GM23338 (cell line): Measurements from ENCODE around the gene GGT6. TPM values are rescaled to one million over a fixed set of nuclear protein-coding genes. Genes with fewer than 3 reads are reported as not detected.

Experiments used
- ATAC-seq: fragments of 200-7000 bp; cut with Tn5 transposase; 3 replicates; pipeline ENCODE4 v1.9.1; 2020
- DNase-seq: peaks from one replicate; pipeline ENCODE4 v3.0.0-alpha.2; 2015; ENCODE audit warnings: low spot score
- H2AFZ ChIP-seq: fragments of 200-600 bp; sonication (generic); 2 replicates; pipeline ENCODE4 v1.8.0; 2016; ENCODE audit warnings: antibody characterized with exemption, mild to moderate bottlenecking, moderate library complexity
- H3F3A ChIP-seq: fragments of 200-600 bp; sonication (generic); replicated peaks from 2 replicates; pipeline ENCODE4 v1.8.0; 2017; ENCODE audit warnings: antibody characterized with exemption, mixed run types, low read depth
- H3K27ac ChIP-seq: fragments of 200-600 bp; sonication (generic); 2 replicates; pipeline ENCODE4 v1.6.1; 2016; ENCODE audit warnings: low read depth
- H3K27me3 ChIP-seq: fragments of 200-600 bp; sonication (generic); 2 replicates; pipeline ENCODE4 v1.8.0; 2016; ENCODE audit warnings: mild to moderate bottlenecking, mixed run types, moderate library complexity; ENCODE audit not compliant: insufficient read depth
- H3K36me3 ChIP-seq: fragments of 200-600 bp; sonication (generic); 2 replicates; pipeline ENCODE4 v1.8.0; 2016; ENCODE audit warnings: mild to moderate bottlenecking; ENCODE audit not compliant: insufficient read depth
- H3K4me1 ChIP-seq: fragments of 200-600 bp; sonication (generic); 2 replicates; pipeline ENCODE4 v1.8.0; 2016; ENCODE audit warnings: mild to moderate bottlenecking, moderate library complexity; ENCODE audit not compliant: insufficient read depth
- H3K4me2 ChIP-seq: fragments of 200-600 bp; sonication (generic); 2 replicates; pipeline ENCODE4 v1.7.1; 2017; ENCODE audit warnings: mixed run types
- H3K4me3 ChIP-seq: fragments of 200-600 bp; sonication (generic); 2 replicates; pipeline ENCODE4 v1.6.1; 2016; ENCODE audit warnings: mixed run types
- H3K79me2 ChIP-seq: fragments of 200-600 bp; sonication (generic); replicated peaks from 2 replicates; pipeline ENCODE4 v1.8.0; 2017; ENCODE audit warnings: mild to moderate bottlenecking; ENCODE audit not compliant: insufficient read depth
- H3K9me2 ChIP-seq: fragments of 200-600 bp; sonication (generic); 2 replicates; pipeline ENCODE4 v1.8.0; 2017; ENCODE audit not compliant: insufficient read depth
- H4K20me1 ChIP-seq: fragments of 200-600 bp; sonication (generic); replicated peaks from 2 replicates; pipeline ENCODE4 v1.8.0; 2017; ENCODE audit warnings: mild to moderate bottlenecking; ENCODE audit not compliant: insufficient read depth
- H3K27ac Mint-ChIP-seq: 2 replicates; pipeline ENCODE4 v1.8.0; 2020; ENCODE audit warnings: inconsistent platforms, mild to moderate bottlenecking, moderate library complexity, mixed read lengths
- H3K27me3 Mint-ChIP-seq: 3 replicates; pipeline ENCODE4 v1.8.0; 2022; ENCODE audit warnings: low read depth, mild to moderate bottlenecking, moderate library complexity, mixed read lengths, inconsistent platforms; ENCODE audit not compliant: insufficient read depth, poor library complexity
- H3K36me3 Mint-ChIP-seq: 3 replicates; pipeline ENCODE4 v1.8.0; 2021; ENCODE audit warnings: low read depth, mild to moderate bottlenecking, inconsistent platforms, moderate library complexity, mixed read lengths
- H3K4me1 Mint-ChIP-seq: 3 replicates; pipeline ENCODE4 v1.8.0; 2020; ENCODE audit warnings: mild to moderate bottlenecking, inconsistent platforms, mixed read lengths
- H3K4me3 Mint-ChIP-seq: 3 replicates; pipeline ENCODE4 v1.8.0; 2021; ENCODE audit warnings: moderate library complexity, mild to moderate bottlenecking, inconsistent platforms, mixed read lengths
- H3K9me3 Mint-ChIP-seq: 3 replicates; pipeline ENCODE4 v1.8.0; 2020; ENCODE audit warnings: moderate library complexity, mild to moderate bottlenecking, inconsistent platforms, mixed read lengths
- CREB1 ChIP-seq: fragments of 250-450 bp; sonication (Bioruptor Pico); IDR thresholded peaks from 2 replicates; pipeline ENCODE4 v1.5.0; 2020; ENCODE audit warnings: low read depth, mild to moderate bottlenecking, moderate library complexity
- CTCF ChIP-seq, 2 experiments: fragments of 200-600 bp in 1 of 2; sonication (generic) in 1 of 2; conservative IDR thresholded peaks; 2 replicates each; pipeline versions ENCODE4 v1.5.1 to v1.6.1; 2016 to 2017; ENCODE audit warnings: antibody characterized with exemption in 2 of 2, low read depth in 2 of 2, mild to moderate bottlenecking in 2 of 2, moderate library complexity in 1 of 2
- EZH2 ChIP-seq: fragments of 200-600 bp; sonication (generic); IDR thresholded peaks from one replicate; pipeline ENCODE4 v1.8.0; 2017; ENCODE audit warnings: antibody characterized with exemption, mild to moderate bottlenecking, low read depth; ENCODE audit not compliant: unreplicated experiment
- EZH2phosphoT487 ChIP-seq: fragments of 200-600 bp; sonication (generic); IDR thresholded peaks from one replicate; pipeline ENCODE4 v1.8.1; 2018; ENCODE audit warnings: antibody characterized with exemption; ENCODE audit not compliant: unreplicated experiment
- JUNB ChIP-seq: IDR thresholded peaks from one replicate; pipeline ENCODE4 v1.6.1; 2016; ENCODE audit warnings: antibody characterized with exemption; ENCODE audit not compliant: unreplicated experiment
- NANOG ChIP-seq: IDR thresholded peaks from 2 replicates; pipeline ENCODE4 v1.6.1; 2016; ENCODE audit warnings: antibody characterized with exemption, borderline replicate concordance
- POLR2AphosphoS5 ChIP-seq: IDR thresholded peaks from 2 replicates; pipeline ENCODE4 v1.6.1; 2016; ENCODE audit warnings: antibody characterized with exemption, low read depth
- STAT1 ChIP-seq: IDR thresholded peaks from one replicate; pipeline ENCODE4 v1.6.1; 2016; ENCODE audit warnings: antibody characterized with exemption; ENCODE audit not compliant: unreplicated experiment
- ZNF114 ChIP-seq: fragments of 250-450 bp; sonication (Bioruptor Pico); IDR thresholded peaks from 2 replicates; pipeline ENCODE4 v1.5.0; 2020; ENCODE audit warnings: mild to moderate bottlenecking, moderate library complexity
- ZNF331 ChIP-seq: fragments of 250-450 bp; sonication (Bioruptor Pico); IDR thresholded peaks from 2 replicates; pipeline ENCODE4 v1.5.0; 2020; ENCODE audit warnings: low read depth, mild to moderate bottlenecking, moderate library complexity
- ZNF462 ChIP-seq: fragments of 250-450 bp; sonication (Bioruptor Pico); IDR thresholded peaks from 2 replicates; pipeline ENCODE4 v1.5.0; 2020; ENCODE audit warnings: mild to moderate bottlenecking, moderate library complexity
- polyA plus RNA-seq: library from polyadenylated mRNA; unstranded; fragments of >200 nt; fragmentation: Nextera tagmentation; extraction: Ambion mirVana; gene quantifications from 2 replicates; pipeline ENCODE4 v1.2.1, GENCODE V29; 2016
- total RNA-seq: library from RNA; depleted of rRNA; stranded (reverse); fragments of >200 nt; shearing (Covaris generic); gene quantifications from 2 replicates; pipeline ENCODE4 v1.2.3, GENCODE V29; 2014
- TF ChIP-seq, protein P1 (sequence below): IDR thresholded peaks from 2 replicates; pipeline ENCODE4 v1.6.1; 2016; ENCODE audit warnings: antibody characterized with exemption
- TF ChIP-seq, protein P2 (sequence below): IDR thresholded peaks from one replicate; pipeline ENCODE4 v1.6.1; 2018; ENCODE audit warnings: antibody characterized with exemption; ENCODE audit not compliant: unreplicated experiment

GGT6 gene
- total and polyA plus RNA-seq, 2 experiments from 2014 or later: 0.24 TPM; not detected in 1

- Mint-ChIP-seq H3K4me1 (peaks cover 7% of the 10 kb centered on the region), H3K27ac (no peak overlapping the region), H3K27me3 (peaks cover 13% of the 10 kb centered on the region), H3K36me3 (no peaks in the 10 kb centered on the region; the same call in 2 of the 3 replicates), H3K4me3 (no peak overlapping the region), H3K9me3 (no peaks in the 10 kb centered on the region)
- no peaks in the 10 kb centered on the region for H3K79me2 ChIP-seq
- DNase-seq (no peak), ATAC-seq (no peak)
- TF ChIP-seq POLR2AphosphoS5 (no peak), ZNF462 (no peak), ZNF114 (CRISPR knock-in tag) (no peak), EZH2 (no peak), EZH2phosphoT487 (no peak), ZNF331 (CRISPR knock-in tag) (no peak), JUNB (no peak), STAT1 (no peak), NANOG (no peak), CREB1 (CRISPR knock-in tag) (no peak), CTCF (conservative IDR thresholded peaks at IDR 0.05; ENCODE audit: low read depth in 2 of 2) (no peak)
- TF ChIP-seq, protein P1, sequence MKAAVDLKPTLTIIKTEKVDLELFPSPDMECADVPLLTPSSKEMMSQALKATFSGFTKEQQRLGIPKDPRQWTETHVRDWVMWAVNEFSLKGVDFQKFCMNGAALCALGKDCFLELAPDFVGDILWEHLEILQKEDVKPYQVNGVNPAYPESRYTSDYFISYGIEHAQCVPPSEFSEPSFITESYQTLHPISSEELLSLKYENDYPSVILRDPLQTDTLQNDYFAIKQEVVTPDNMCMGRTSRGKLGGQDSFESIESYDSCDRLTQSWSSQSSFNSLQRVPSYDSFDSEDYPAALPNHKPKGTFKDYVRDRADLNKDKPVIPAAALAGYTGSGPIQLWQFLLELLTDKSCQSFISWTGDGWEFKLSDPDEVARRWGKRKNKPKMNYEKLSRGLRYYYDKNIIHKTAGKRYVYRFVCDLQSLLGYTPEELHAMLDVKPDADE: no peak
- TF ChIP-seq, protein P2, sequence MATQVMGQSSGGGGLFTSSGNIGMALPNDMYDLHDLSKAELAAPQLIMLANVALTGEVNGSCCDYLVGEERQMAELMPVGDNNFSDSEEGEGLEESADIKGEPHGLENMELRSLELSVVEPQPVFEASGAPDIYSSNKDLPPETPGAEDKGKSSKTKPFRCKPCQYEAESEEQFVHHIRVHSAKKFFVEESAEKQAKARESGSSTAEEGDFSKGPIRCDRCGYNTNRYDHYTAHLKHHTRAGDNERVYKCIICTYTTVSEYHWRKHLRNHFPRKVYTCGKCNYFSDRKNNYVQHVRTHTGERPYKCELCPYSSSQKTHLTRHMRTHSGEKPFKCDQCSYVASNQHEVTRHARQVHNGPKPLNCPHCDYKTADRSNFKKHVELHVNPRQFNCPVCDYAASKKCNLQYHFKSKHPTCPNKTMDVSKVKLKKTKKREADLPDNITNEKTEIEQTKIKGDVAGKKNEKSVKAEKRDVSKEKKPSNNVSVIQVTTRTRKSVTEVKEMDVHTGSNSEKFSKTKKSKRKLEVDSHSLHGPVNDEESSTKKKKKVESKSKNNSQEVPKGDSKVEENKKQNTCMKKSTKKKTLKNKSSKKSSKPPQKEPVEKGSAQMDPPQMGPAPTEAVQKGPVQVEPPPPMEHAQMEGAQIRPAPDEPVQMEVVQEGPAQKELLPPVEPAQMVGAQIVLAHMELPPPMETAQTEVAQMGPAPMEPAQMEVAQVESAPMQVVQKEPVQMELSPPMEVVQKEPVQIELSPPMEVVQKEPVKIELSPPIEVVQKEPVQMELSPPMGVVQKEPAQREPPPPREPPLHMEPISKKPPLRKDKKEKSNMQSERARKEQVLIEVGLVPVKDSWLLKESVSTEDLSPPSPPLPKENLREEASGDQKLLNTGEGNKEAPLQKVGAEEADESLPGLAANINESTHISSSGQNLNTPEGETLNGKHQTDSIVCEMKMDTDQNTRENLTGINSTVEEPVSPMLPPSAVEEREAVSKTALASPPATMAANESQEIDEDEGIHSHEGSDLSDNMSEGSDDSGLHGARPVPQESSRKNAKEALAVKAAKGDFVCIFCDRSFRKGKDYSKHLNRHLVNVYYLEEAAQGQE: no peak
- H3K27me3 ChIP-seq: no peaks in the 10 kb centered on the region
- no peaks in the 10 kb centered on the region for H3K36me3 ChIP-seq
- H3K4me2 ChIP-seq: no peak overlapping the region
- H3K4me3 ChIP-seq: no peak overlapping the region
- H3K27ac ChIP-seq: no peak overlapping the region
- H3F3A ChIP-seq: no peaks in the 10 kb centered on the region
- no peak overlapping the region for H2AFZ ChIP-seq
- H4K20me1 ChIP-seq: no peaks in the 10 kb centered on the region
- H3K4me1 ChIP-seq: no peaks in the 10 kb centered on the region
- H3K9me2 ChIP-seq: no peaks in the 10 kb centered on the region
Observed at GRCh38 chr17:4515501-4515900, 44.9 kb downstream of the GGT6 start.
